ENCODE measurements around the gene STMND1. TPM values are rescaled to one million over a fixed set of nuclear protein-coding genes. Genes with fewer than 3 reads are reported as not detected.
"Not testable (repeated sequence)": the region's sequence is repeated elsewhere in the genome, so short reads cannot be mapped to it uniquely, and the experiment has no call there.

Gene STMND1
- total RNA-seq, 1 experiment from 2014 or later = not detected

DNA sequence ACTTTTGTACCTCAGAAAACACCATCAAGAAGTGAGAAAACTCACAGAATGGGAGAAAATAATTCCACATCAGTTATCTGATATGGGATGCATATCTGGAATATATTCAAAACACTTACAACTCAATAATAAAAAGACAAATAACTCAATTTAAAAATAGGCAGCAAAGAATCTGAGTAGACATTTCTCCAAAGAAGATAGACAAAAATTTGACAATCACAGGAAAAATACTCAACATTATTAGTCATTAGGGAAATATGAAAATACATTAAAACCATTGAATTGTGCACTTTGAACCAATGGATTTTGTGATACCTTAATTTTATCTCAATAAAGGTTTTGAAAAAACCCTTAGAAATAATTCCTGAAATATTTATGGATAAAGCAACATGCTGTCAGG lies 36.9 kb upstream of the STMND1 start:
- DNase-seq (ENCODE audit: unreplicated experiment) = no peak
- ChIA-PET POLR2A (no interaction called here), CTCF (interaction anchor here (0.6 kb wide), 1 partner anchor 517 kb away, joined by 3 read pairs; no protein-coding TSS in a partner anchor)
- no peaks in the 10 kb centered on the region for H3K27me3 Mint-ChIP-seq (ENCODE audit: insufficient read depth, unreplicated experiment)
- no peak overlapping the region for H3K27ac Mint-ChIP-seq (ENCODE audit: low read depth, unreplicated experiment)
- no peak overlapping the region for H3K4me3 Mint-ChIP-seq (ENCODE audit: unreplicated experiment)
- no TSS peak for BruUV-seq (replicated peaks)
- H3K36me3 Mint-ChIP-seq (ENCODE audit: insufficient read depth, unreplicated experiment) = no peaks in the 10 kb centered on the region
- H3K9me3 Mint-ChIP-seq (ENCODE audit: unreplicated experiment) = peaks cover 9% of the 10 kb centered on the region
- peaks cover 4% of the 10 kb centered on the region for H3K4me1 Mint-ChIP-seq (ENCODE audit: insufficient read depth, unreplicated experiment)
- intact Hi-C loops (cut with micrococcal nuclease) = no loop called here
- TF ChIP-seq, protein P1, sequence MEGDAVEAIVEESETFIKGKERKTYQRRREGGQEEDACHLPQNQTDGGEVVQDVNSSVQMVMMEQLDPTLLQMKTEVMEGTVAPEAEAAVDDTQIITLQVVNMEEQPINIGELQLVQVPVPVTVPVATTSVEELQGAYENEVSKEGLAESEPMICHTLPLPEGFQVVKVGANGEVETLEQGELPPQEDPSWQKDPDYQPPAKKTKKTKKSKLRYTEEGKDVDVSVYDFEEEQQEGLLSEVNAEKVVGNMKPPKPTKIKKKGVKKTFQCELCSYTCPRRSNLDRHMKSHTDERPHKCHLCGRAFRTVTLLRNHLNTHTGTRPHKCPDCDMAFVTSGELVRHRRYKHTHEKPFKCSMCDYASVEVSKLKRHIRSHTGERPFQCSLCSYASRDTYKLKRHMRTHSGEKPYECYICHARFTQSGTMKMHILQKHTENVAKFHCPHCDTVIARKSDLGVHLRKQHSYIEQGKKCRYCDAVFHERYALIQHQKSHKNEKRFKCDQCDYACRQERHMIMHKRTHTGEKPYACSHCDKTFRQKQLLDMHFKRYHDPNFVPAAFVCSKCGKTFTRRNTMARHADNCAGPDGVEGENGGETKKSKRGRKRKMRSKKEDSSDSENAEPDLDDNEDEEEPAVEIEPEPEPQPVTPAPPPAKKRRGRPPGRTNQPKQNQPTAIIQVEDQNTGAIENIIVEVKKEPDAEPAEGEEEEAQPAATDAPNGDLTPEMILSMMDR (IDR thresholded peaks at IDR 0.05; ENCODE audit: unreplicated experiment) = no peak

DNA sequence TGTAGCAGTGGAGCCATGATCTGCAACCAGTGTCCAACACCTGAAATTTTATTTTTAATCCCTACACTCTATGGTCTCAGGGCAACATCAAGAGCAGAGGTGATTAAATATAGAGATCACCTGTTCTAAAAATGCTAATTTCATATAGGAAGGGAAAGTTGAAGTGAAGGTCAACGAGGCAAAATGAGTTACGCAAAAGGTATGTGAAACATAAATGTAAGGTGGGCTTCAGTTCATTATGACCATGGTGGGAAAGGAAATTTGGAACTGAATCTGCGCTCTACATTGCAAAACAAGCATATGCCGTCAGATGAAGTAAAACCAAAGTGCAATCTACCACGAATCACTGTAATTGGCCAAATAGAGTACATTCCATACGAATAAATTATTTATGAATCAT lies 35.2 kb upstream of the STMND1 start:
- no peak for DNase-seq (ENCODE audit: unreplicated experiment)
- no TSS peak for BruUV-seq (replicated peaks)
- intact Hi-C loops (cut with micrococcal nuclease) = no loop called here
- Mint-ChIP-seq H3K27me3 (ENCODE audit: insufficient read depth, unreplicated experiment) (no peaks in the 10 kb centered on the region), H3K36me3 (ENCODE audit: insufficient read depth, unreplicated experiment) (no peaks in the 10 kb centered on the region), H3K27ac (ENCODE audit: low read depth, unreplicated experiment) (no peak overlapping the region), H3K9me3 (ENCODE audit: unreplicated experiment) (peaks cover 9% of the 10 kb centered on the region), H3K4me1 (ENCODE audit: insufficient read depth, unreplicated experiment) (no peaks in the 10 kb centered on the region), H3K4me3 (ENCODE audit: unreplicated experiment) (no peak overlapping the region)
- ChIA-PET CTCF (interaction anchor here (0.5 kb wide), 1 partner anchor 737 kb away, joined by 3 read pairs; no protein-coding TSS in a partner anchor), POLR2A (no interaction called here)
- TF ChIP-seq, protein P1 (IDR thresholded peaks at IDR 0.05; ENCODE audit: unreplicated experiment) = no peak

DNA sequence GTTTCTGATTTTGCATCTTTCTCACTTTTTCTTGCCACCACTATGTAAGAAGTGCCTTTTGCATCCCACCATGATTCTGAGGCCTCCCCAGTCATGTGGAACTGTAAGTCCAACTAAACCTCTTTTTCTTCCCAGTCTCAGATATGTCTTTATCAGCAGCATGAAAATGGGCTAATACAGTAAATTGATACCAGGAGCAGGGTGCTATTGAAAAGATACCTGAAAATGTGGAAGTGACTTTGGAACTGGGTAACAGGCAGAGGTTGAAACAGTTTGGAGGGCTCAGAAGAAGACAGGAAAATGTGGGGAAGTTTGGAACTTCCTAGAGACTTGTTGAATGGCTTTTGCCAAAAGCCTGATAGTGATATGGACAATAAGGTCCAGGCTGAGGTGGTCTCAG lies 32.9 kb upstream of the STMND1 start:
- H3K27ac Mint-ChIP-seq (ENCODE audit: low read depth, unreplicated experiment); CTCF ChIA-PET; intact Hi-C loops (cut with micrococcal nuclease); H3K9me3 Mint-ChIP-seq (ENCODE audit: unreplicated experiment); DNase-seq (ENCODE audit: unreplicated experiment); BruUV-seq (replicated peaks); POLR2A ChIA-PET; H3K27me3 Mint-ChIP-seq (ENCODE audit: insufficient read depth, unreplicated experiment); H3K36me3 Mint-ChIP-seq (ENCODE audit: insufficient read depth, unreplicated experiment); H3K4me3 Mint-ChIP-seq (ENCODE audit: unreplicated experiment); H3K4me1 Mint-ChIP-seq (ENCODE audit: insufficient read depth, unreplicated experiment): not testable (repeated sequence)

DNA sequence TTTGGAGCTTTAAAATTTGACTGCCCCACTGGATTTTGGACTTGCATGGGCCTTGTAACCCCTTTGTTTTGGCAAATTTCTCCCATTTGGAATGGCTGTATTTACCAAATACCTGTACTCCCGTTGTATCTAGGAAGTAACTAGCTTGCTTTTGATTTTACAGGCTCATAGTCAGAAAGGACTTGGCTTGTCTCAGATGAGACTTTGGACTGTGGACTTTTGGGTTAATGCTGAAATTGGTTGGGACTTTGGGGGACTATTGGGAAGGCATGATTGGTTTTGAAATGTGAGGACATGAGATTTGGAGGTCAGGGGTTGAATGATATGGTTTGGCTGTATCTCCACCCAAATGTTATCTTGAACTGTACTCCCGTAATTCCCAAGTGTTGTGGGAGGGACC lies 31.4 kb upstream of the STMND1 start:
- peaks cover 13% of the 10 kb centered on the region for H3K27me3 Mint-ChIP-seq (ENCODE audit: insufficient read depth, unreplicated experiment)
- not testable (repeated sequence) for H3K4me3 Mint-ChIP-seq (ENCODE audit: unreplicated experiment)

DNA sequence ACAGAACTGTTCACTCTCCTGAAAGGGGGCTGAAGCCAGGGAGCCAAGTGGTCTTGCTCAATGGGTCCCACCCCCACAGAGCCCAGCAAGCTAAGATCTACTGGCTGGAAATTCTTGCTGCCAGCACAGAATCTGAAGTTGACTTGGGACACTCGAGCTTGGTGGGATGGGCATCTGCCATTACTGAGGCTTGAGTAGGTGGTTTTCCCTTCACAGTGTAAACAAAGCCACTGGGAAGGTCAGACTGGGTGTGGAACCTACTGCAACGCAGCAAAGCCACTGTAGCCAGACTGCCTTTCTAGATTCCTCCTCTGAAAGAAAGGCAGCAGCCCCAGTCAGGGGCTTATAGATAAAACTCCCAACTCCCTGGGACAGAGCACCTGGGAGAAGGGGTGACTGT lies 28.3 kb upstream of the STMND1 start:
- H3K4me1 Mint-ChIP-seq (ENCODE audit: insufficient read depth, unreplicated experiment) = not testable (repeated sequence)
- CTCF ChIA-PET = interaction anchor here (1.3 kb wide), 1 partner anchor 13 kb away, joined by 3 read pairs; no protein-coding TSS in a partner anchor

More for the DNA sequence above, 31.4 kb upstream of the STMND1 start:
- H3K36me3 Mint-ChIP-seq (ENCODE audit: insufficient read depth, unreplicated experiment); H3K4me1 Mint-ChIP-seq (ENCODE audit: insufficient read depth, unreplicated experiment); H3K27ac Mint-ChIP-seq (ENCODE audit: low read depth, unreplicated experiment); BruUV-seq (replicated peaks); intact Hi-C loops (cut with micrococcal nuclease); DNase-seq (ENCODE audit: unreplicated experiment): not testable (repeated sequence)
- ChIA-PET POLR2A (interaction anchor here (0.7 kb wide), 1 partner anchor 38 kb away, joined by 3 read pairs; no protein-coding TSS in a partner anchor), CTCF (interaction anchor here (0.6 kb wide), 1 partner anchor 316 kb away, joined by 3 read pairs; no protein-coding TSS in a partner anchor)
- peaks cover 16% of the 10 kb centered on the region for H3K9me3 Mint-ChIP-seq (ENCODE audit: unreplicated experiment)

More for the DNA sequence above, 28.3 kb upstream of the STMND1 start:
- H3K4me3 Mint-ChIP-seq (ENCODE audit: unreplicated experiment); BruUV-seq (replicated peaks); H3K36me3 Mint-ChIP-seq (ENCODE audit: insufficient read depth, unreplicated experiment); H3K27ac Mint-ChIP-seq (ENCODE audit: low read depth, unreplicated experiment); POLR2A ChIA-PET; intact Hi-C loops (cut with micrococcal nuclease); DNase-seq (ENCODE audit: unreplicated experiment): not testable (repeated sequence)
- Mint-ChIP-seq H3K9me3 (ENCODE audit: unreplicated experiment) (peaks cover 22% of the 10 kb centered on the region), H3K27me3 (ENCODE audit: insufficient read depth, unreplicated experiment) (peaks cover 13% of the 10 kb centered on the region)

Data from MCF 10A (cell line).